ENCODE measurements around the gene FHOD3.

DNA sequence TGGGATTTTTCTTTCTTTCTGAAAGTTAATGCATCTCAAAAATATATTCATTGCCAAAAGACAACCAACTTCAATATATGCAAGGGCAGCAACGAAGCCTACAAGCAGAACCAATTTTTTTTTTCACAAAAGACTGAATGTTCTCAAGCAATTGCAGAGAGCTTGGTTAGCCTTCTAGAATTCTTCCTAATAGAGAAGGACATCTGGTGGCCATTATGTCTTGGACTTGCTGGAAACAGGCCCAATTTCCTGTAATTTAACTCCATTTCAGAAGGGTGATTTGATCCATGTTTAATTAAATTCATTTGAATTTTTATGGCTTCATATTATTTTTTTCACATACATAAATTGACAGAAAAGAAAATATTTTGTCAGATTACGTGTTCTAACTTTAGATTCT is 323.3 kb downstream of the FHOD3 start:
- TF ChIP-seq RAD21 (IDR thresholded peaks at IDR 0.05; ENCODE audit: low read depth) (no peak), CREB1 (IDR thresholded peaks at IDR 0.05; ENCODE audit: low read depth) (no peak), YY1 (IDR thresholded peaks at IDR 0.05; ENCODE audit: low read depth) (no peak), ZBTB7A (IDR thresholded peaks at IDR 0.05; ENCODE audit: low read depth) (no peak), FOXM1 (IDR thresholded peaks at IDR 0.05; ENCODE audit: borderline replicate concordance, low read depth) (no peak), TAF1 (IDR thresholded peaks at IDR 0.05; ENCODE audit: low read depth) (no peak), CEBPB (IDR thresholded peaks at IDR 0.05) (no peak), EP300 (IDR thresholded peaks at IDR 0.05; ENCODE audit: borderline replicate concordance) (no peak), TCF12 (IDR thresholded peaks at IDR 0.05; ENCODE audit: low read depth) (no peak), NFIC (IDR thresholded peaks at IDR 0.05) (no peak)
- TF ChIP-seq, protein P1, sequence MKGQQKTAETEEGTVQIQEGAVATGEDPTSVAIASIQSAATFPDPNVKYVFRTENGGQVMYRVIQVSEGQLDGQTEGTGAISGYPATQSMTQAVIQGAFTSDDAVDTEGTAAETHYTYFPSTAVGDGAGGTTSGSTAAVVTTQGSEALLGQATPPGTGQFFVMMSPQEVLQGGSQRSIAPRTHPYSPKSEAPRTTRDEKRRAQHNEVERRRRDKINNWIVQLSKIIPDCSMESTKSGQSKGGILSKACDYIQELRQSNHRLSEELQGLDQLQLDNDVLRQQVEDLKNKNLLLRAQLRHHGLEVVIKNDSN (IDR thresholded peaks at IDR 0.05): no peak
- TF ChIP-seq, protein P2, sequence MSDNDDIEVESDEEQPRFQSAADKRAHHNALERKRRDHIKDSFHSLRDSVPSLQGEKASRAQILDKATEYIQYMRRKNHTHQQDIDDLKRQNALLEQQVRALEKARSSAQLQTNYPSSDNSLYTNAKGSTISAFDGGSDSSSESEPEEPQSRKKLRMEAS (IDR thresholded peaks at IDR 0.05): no peak
- TF ChIP-seq, protein P3, sequence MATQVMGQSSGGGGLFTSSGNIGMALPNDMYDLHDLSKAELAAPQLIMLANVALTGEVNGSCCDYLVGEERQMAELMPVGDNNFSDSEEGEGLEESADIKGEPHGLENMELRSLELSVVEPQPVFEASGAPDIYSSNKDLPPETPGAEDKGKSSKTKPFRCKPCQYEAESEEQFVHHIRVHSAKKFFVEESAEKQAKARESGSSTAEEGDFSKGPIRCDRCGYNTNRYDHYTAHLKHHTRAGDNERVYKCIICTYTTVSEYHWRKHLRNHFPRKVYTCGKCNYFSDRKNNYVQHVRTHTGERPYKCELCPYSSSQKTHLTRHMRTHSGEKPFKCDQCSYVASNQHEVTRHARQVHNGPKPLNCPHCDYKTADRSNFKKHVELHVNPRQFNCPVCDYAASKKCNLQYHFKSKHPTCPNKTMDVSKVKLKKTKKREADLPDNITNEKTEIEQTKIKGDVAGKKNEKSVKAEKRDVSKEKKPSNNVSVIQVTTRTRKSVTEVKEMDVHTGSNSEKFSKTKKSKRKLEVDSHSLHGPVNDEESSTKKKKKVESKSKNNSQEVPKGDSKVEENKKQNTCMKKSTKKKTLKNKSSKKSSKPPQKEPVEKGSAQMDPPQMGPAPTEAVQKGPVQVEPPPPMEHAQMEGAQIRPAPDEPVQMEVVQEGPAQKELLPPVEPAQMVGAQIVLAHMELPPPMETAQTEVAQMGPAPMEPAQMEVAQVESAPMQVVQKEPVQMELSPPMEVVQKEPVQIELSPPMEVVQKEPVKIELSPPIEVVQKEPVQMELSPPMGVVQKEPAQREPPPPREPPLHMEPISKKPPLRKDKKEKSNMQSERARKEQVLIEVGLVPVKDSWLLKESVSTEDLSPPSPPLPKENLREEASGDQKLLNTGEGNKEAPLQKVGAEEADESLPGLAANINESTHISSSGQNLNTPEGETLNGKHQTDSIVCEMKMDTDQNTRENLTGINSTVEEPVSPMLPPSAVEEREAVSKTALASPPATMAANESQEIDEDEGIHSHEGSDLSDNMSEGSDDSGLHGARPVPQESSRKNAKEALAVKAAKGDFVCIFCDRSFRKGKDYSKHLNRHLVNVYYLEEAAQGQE (IDR thresholded peaks at IDR 0.05; ENCODE audit: low read depth): no peak

Measured in Ishikawa (cell line).